Stimulated activated naive CD4-positive, alpha-beta T cell treated with Interleukin-2 at 50 U/mL for 16 hours (primary cell): ENCODE results near the gene HHLA2.

Experiments used
- DNase-seq: peaks from one replicate; lab custom pipeline; 2025; lab: John Stamatoyannopoulos, UW

HHLA2 gene

DNA sequence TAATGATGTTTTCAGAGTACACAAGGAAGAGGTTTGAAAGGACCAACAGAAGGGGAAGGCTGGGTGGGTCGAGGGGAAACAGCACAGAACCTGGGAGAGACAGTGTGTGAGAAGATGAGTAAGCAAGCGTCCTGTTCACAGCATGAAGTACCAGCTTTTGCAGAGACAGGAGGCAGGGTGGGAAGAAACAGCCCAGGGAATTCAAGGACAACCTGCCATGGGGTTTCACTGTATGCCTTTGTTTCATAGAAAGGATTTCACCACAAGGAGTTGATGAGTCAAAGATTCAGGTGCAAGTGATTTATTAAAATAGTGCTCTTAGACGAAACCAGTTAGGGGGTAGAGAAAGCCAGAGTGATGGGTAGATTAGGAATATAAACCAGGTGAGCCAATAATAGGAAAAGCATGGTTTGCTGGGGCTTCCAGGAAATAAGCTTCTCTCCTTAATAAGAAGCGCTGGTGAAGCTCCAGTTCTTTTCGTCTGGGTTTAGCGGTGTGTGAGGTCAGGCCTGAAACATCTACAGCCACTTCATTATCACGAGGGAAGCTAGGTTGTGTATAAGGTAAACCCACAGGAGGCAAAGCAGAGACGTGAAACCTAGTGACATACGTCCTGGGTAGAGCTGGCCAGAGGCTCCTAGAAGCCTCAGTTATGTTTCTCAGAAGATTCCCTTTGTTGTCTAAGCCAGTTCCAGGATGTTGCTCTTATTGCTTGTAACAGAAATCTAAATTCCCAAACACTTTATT is 3.9 kb downstream of the HHLA2 start:
- no peak for DNase-seq

DNA sequence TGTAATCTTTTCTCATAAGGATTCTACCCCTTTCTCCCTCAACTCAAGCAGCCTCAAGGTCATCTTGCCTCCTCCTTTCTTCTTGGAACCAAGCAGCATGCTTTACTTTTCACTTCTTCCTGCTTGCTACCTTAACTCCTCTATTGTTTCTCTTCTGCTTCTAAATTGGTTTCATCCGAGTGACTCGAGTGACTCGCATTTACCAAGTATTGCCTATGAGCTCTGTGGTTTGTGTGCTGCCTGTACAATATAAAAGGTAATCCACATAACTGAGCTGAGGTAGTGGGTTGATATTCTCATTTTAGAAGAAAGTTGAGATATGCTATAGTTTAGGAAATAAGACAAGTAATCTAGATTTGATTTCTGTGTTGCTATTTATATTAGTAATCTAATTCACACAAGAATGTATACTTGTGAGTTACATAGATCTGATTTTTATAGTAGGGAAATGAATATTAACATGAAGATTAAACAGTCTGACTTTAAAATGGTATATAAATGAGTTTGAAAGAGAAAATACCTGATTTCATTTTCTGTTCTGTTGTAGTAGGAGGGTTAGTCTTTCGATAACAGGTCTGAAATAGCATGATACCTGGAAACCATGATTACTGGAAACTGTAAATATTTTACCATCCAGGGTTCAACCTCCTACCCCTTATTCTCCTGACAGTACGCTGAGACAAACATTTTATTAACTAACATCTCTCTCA is 5.5 kb downstream of the HHLA2 start:
- DNase-seq: no peak

DNA sequence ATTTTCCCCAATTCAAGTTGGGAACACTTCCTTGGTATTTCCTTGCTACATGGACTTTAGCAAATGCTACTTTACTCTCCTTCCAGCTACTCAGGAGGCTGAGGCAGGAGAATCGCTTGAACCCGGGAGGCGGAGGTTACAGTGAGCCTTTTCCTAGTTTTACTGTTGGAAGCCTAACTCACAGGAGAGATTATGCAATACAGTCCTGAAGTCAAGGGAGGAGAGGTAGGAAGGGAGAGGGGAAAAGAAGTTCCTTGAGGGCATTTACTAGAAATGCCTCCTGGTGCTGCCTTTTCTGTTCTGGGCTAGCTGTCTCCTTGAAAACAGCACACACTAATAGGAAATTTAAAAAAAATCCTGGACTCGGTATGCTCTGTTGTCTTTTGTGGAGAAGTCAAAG is 6.2 kb downstream of the HHLA2 start:
- DNase-seq: no peak

DNA sequence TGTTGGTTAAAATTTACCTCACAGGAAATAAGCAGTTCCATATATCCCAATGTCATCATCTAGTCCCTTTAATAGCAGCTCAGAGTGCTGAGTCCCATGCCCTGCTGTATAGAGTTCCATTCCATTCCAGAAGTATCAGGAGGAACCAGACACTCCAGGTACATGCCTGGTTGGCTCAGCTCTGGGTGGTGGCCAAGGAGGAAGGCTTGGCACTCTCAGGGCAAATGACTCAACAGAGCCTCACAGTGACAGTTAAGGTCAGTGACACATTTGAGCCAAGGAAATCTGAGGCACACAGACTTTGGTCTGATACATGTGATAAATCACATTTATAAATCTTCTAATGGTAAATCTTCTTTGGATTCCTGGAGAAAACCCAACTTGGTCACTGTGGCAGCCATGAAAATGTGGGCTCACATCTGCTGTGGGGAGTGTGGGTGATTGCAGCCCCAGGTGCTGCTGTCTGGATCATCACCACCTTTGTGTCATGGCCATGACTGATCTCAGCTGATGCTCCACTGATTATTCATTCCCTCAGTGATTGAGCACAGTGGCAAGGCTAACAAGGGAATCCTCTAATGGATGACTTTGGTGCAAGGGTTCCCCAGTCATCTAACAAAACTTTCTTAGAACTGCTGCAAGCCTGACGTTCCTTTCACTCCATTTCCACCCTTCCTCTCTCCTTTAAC is 9.3 kb downstream of the HHLA2 start:
- DNase-seq: no peak

DNA sequence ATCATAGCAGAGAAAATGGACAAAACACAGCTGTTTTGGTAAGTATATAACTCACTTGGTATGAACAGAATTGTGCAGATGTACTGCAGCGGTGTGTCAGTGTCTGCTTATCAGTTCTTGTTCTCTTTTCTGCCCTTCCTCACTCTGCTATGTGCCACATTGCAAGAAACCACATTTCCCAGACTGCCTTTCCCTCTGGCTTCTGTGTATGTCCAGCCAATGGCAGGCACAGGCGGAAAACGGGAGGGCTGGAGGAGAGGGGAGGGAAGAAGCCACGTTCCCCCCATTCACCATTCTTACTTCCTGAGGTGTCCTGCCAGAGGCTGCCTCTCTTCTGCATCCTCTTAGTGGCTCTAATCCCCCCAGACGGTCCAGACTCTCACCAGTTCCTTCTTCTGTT is 15.4 kb downstream of the HHLA2 start:
- no peak for DNase-seq

DNA sequence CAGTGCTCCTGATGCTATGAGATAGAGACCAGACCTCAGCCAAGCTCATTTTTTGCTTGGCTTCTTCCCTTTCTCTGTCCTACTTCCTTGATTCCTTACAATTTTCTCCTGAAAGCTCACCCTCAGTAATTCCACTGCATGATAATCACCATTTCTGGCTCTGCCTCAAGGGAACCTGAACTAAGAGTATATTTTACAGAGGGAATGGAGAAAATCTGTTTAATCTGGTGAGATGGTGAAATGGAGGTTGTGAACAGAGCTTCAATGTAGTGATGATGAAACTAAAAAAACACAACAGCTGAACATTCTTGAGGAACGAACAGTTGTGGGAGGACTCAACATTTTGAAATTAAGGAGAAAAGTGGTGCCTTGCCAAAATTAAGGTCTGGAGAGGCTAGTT is 16.3 kb downstream of the HHLA2 start:
- DNase-seq: no peak

DNA sequence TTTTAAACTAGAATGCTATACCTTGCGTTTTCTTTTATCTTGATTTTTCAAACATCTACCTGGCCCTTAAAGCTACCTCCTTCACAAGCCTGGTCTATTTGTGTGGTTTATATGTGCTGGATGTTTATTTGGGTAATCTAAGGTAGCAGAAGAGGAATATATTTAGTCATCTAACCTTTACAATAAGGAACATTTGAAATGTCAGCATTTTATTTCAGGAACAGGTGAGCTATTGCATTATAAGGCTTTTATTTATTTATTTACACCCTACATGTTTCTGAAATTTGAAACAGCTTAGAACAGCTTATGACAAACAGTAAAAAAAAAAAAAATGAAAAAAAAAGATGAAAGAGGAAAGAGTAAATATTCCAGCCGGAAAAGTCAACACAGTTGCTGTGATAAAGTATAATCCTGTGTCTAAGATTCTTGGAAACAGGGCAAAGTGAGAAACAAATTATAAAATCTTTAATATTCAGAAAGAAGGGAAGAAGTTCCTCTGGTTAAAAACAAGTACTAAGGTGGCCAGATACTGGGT is 19.5 kb downstream of the HHLA2 start:
- DNase-seq: no peak

DNA sequence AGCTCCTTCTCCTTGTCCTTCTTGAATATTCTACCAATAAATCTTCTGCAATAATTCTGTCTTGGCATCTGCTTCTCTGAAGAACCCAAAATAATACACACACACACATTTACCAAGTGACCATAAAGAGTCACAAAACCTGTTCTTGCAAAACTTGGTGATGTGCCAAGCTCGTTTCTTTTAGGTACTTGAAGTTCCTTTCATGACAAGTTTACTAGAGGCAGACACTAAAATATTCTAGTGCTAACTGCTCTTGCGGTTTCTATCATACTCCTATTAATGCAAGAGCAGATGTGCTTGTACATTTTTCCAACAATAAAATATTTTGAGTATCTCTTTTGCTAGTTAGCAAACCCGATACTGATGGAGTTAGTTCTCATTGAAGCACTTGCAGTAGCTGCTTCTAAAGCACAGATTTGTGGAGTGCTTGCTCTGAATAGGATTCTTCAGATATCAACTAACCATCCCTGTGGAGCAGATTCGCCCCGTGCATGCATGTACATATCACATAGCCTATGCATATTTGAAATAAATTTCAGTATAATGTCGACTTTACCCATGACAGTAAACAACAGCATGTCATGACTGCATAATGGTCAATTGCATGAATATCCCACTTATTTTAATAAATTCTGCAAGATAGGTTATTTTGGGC is 23.2 kb downstream of the HHLA2 start:
- DNase-seq: no peak

DNA sequence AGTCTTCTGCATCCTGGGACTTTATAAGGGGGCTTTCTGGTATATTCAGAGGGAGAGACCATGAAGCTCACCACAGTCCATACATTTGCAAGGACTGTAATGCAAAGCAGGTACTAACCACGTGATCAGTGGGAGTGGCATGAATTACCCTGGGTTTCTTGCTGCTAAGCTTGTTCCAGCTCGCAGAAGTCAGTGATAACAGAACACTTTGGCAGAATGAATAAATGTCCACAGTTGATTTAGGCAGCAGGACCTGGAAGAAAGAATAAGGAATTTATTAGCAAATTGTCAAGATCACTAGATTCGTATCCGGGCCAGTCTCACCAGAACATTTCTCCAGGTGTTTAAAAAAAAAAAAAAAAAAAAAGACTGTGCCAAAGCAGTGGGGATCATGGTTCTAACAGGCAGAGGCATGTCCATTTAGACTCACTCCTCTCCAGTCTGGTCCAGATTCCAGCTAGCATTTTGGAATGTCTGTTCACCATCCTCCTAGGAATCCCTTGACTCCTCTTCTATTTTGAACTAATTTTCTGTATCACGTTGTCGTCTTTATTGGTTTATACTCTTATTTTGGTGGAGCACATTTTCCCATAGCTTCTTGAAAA is 24.5 kb downstream of the HHLA2 start:
- DNase-seq: no peak

DNA sequence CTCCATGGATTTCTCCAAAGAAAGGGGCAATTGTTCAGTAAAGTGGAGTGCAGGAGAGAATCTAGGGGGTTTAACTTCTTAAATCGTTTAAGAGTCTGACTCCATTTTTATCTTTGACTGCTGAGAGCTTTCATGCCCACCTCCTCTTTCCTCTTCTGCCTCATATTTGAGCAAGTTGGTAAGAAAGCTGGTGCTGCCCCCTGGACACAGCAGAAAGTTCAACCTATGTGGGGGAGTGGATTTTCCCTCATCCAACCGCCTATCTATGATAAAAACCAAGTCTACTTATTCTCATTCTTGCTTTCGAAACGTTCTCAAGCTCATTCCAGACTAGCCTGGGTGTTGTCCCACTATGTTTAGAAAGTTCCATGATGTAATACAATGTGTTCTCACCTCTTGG is 26.0 kb downstream of the HHLA2 start:
- no peak for DNase-seq

DNA sequence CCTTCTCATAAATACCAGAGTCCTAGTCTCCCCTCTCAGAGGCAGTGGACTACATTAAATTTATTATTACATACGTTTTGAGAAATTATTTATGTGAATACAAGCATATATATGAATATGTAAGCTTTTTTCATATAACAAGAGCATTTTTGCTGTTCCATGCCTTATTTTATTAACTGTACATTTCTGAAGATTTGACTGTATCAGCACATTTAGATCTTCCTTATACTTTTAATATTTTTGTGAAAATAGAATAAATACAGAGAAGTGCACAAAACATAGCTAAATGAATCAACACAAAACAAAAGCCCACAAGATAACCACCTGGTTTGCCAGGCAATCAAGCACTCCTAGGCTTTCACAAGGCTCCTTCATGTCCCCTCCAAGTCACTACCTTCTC is 27.8 kb downstream of the HHLA2 start:
- no peak for DNase-seq

DNA sequence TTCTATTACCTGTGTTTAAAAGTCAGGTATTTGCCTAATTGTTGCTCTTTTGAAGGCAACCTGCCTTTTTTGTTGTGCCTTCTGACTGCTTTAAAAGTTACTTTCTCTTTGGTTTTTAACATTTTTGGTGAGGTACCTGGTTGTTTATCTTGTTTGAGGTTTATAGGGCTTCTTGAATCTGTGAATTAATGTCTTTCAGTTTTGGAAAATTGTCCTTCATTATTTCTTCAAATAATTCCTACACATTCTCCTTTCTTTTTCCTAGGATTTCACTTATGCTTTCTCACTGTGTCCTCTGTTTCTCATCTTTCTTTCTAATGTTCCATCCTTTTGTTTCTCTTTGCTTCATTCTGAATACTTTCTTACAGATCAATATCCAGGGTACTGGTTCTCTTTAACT is 30.8 kb downstream of the HHLA2 start:
- no peak for DNase-seq

DNA sequence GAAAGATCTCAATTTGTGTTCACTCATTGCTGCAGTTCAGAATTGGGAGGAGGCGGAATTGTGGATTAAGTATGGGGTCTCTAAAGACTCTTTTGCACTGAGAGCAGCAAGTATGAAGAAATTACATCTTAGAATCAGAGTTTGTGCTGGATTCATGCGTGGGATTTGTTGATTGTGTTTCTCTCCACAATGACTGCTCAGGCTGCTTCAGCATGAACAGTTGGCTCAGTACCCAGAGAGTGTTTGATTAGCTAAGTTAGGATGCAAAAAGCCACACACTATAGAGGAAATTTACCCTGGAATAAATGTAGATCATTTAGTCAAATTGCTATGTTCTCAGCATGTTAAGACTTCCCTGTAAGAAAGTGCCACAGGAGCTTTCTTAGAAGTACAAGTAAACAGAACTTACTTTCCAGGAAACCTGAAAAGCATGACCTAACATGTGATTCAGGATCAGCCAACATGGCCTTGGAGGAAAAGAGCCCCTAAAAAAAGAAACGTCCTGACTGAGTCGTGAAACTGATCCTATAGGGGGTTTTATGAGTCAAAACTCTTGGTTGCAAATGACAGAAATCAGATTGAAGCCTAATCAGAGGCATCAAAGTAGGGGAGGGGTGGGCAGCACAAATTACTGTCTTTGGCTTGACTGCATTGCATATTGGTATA is 32.6 kb downstream of the HHLA2 start:
- no peak for DNase-seq

DNA sequence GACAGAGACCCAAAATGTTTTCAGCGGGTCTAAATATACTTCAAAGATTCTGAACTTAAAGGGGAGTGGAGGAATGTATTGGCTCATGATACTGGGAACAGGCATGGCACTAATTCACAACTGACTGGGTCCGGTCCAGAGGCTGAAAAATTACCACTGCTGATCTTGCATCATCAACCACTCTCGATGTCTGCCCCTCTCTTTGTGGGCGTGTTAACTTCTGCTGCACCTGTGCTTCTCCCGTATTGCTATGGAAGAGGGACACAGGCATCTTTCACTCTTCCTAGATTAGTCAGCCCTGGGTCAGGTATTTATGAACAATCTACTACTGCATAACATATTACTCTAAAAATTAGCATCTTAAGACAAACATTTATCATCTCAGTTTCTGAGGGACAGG is 33.2 kb downstream of the HHLA2 start:
- DNase-seq: no peak

DNA sequence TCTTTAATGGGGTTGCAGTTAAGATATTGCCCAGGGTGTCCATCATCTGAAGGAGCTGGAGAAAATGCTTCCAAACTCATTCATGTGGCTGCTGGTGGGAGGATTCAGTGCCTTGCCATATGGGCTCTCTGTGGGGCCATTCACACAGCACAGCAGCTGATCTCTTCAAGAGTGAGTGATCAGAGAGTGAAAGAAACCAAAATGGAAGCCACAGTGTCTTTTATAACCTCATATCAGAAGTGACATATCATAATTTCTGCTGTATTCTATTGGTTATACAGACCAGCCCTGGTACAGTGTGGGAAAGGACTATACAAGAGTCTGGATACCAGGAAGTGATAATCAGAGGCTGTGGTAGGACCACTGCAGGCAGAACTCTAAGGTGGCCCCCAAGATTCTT is 33.6 kb downstream of the HHLA2 start:
- DNase-seq: no peak

DNA sequence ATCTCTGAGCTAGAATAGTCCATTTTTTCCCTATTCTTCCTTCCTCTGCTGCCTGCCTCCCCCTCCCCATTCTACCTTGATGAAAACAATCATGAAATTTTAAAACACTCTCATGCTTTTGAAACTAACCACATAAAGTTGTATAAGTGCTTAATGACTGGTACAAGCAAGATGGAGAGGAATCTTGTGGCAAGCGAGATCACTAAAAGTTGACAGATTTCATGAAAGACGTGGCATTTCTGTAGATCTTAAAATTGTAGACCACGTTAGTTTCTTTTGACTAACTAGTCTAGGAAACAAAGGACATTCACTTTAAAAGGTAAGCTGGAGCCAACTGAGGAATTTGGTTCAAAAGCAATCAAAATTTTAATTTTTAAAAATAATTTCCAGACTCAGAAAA is 35.4 kb downstream of the HHLA2 start:
- DNase-seq: no peak

DNA sequence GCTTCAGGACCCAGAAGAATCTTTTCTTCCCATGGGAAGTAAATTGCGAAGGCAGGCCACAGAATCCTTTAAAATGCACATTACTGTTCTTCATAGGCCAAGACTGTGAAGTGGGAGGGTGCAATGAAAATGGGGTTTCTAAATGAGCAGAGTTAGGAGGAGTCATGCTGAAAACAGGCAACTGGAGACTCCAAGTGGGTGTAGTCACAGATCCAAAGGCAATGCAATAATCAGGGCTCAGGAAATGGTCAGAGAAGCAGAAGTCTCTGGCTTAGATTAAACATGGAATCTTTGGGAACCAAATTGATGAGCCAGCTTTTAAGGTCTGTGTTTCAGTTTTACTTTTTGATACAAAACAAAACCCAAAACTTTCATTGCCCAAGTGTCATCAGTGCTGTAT is 37.6 kb downstream of the HHLA2 start:
- DNase-seq: no peak

DNA sequence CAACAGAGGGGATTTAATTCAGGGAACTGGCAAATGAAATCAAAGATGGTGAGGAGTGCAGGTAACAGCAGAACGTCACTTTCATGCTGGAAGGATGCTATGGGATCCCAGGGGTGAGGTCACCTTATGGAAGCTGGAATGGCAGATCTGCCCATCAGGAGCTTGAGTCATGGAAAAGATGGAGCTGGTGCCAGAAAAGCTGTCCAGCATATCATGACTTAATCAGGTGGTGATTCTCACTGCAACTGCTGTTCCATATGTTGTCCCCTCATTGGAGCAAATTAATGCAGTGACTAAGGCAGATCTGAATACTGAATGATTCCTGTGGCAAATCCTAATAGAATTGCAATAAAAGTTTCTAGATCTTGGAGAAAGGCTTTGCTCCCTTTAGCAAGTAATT is 38.4 kb downstream of the HHLA2 start:
- DNase-seq: no peak

DNA sequence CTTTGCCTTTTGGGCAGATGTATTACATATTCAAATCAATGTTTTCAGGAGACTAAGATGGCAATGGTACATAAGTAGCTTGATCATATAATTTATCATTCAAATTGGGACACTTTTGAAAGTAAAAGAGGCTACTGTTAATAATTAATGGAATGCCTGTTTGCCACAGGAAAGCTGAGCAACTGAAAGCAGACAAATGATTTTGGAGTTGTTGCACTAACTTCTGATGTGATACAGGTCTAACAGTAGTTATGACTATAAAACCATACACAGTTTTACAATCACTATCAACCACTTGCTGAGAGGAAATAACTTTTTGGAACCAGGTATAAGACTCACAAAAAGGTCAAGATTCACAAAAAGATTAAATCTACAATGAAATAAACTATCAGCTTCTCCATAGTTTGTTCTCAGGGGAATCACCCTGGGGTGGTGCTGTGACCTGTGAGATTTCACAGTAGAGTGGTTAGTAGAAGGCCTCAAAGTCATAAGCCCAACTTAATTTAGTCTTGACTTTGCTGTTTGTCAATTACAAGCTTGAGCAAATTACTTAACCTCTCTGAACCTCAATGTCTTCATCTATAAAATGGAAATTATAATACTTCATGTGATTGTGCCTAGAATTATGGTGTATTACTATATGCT is 42.7 kb downstream of the HHLA2 start:
- no peak for DNase-seq

DNA sequence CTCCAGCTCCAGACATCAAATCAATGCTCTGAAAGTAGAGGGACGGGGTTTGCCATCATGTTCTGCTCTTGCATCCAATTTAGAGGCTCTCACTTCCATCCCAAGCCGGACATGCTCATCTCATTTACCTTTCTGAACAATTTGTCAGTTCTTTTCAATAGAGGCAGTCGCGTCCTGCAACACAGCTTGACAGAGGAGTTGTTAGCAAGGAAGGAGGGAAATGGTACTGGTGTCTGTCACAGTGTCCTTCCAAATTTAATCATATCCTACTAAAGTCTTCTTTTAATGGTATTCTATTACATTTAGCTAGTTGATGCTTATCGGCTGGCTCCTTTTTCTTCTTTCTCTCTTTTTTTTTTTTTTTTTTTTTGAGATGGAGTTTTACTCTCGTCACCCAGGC is 45.6 kb downstream of the HHLA2 start:
- no peak for DNase-seq
